Astrocyte of the cerebellum (primary cell): ENCODE results near the gene HPSE2.

Experiments used
- DNase-seq: peaks from one replicate; pipeline ENCODE4 v3.0.0-alpha.2; 2011; ENCODE audit warnings: low read depth
- H3K4me3 ChIP-seq: 2 replicates; pipeline ENCODE4 v1.5.1; 2011; ENCODE audit warnings: mild to moderate bottlenecking, low read depth, low read length, moderate library complexity
- in situ Hi-C: cut with HindIII; loops from 2 replicates; pipeline ENCODE4 v1.10.0; 2017; ENCODE audit warnings: low sequenced_read_pairs
- TF ChIP-seq, protein P1 (sequence below): IDR thresholded peaks from 2 replicates; pipeline ENCODE4 v1.5.1; 2012; ENCODE audit warnings: low read length, low read depth, moderate library complexity, mild to moderate bottlenecking; ENCODE audit errors: missing control alignments

Gene HPSE2

GRCh38 chr10:98492763-98493162, 742.9 kb downstream of the HPSE2 start:
- no peak overlapping the region for H3K4me3 ChIP-seq
- TF ChIP-seq, protein P1, sequence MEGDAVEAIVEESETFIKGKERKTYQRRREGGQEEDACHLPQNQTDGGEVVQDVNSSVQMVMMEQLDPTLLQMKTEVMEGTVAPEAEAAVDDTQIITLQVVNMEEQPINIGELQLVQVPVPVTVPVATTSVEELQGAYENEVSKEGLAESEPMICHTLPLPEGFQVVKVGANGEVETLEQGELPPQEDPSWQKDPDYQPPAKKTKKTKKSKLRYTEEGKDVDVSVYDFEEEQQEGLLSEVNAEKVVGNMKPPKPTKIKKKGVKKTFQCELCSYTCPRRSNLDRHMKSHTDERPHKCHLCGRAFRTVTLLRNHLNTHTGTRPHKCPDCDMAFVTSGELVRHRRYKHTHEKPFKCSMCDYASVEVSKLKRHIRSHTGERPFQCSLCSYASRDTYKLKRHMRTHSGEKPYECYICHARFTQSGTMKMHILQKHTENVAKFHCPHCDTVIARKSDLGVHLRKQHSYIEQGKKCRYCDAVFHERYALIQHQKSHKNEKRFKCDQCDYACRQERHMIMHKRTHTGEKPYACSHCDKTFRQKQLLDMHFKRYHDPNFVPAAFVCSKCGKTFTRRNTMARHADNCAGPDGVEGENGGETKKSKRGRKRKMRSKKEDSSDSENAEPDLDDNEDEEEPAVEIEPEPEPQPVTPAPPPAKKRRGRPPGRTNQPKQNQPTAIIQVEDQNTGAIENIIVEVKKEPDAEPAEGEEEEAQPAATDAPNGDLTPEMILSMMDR, result no peak
- in situ Hi-C loops, result no loop called here
- no peak for DNase-seq

DNA sequence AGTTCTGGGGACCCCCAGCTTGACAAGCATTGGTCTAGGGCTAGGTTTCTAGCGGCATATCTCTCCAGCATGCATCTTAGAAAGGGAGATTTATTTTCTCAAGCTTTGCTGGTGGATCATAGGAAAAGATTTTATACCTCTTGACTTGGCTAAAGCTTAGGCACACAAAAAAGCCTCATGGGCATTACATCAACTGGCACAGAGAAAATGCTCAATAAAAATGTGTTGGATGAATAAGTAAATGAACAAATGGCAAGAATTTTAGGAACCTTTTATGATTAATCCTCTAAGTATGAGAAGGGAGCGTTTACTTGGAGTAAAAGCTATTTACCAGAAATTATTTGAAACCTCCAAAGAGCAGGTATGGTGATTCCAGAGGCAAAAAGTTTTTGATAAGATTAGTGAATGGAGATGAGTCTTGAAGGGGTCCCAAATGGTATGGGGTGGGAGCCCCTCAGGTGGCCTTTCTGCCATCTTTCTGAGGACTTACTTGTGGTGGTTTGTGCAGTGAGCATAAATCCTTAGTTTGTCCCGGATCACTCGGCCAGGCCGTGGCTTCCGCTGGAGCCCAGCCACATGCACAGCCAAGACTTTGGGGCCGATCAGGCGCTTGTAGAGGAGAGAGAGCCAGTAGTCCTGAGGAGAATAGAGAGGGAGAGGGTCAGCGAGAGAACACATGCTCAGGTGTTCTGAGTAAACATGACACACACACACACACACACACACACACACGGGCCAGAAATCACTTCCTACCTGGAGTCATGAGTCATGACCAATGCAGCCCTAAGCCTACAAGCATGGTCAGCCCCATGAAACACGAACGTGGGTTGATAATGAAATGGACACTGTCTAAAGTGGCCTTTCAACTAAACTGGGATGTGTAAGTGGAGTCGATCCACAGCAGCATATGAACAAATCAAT, 745.8 kb downstream of the HPSE2 start:
- TF ChIP-seq, protein P1, result no peak
- DNase-seq, result no peak
- in situ Hi-C loops, result no loop called here
- H3K4me3 ChIP-seq, result no peak overlapping the region

- no peak overlapping the region for H3K4me3 ChIP-seq
- DNase-seq, result no peak
- TF ChIP-seq, protein P1, result no peak
- in situ Hi-C loops, result no loop called here
Observed at GRCh38 chr10:98488669-98489430, 746.8 kb downstream of the HPSE2 start.

- TF ChIP-seq, protein P1, result no peak
- H3K4me3 ChIP-seq, result no peak overlapping the region
- in situ Hi-C loops, result no loop called here
- DNase-seq, result no peak
Observed at GRCh38 chr10:98487649-98488048, 748.0 kb downstream of the HPSE2 start.

GRCh38 chr10:98486421-98486820, 749.2 kb downstream of the HPSE2 start:
- TF ChIP-seq, protein P1, result no peak
- in situ Hi-C loops, result no loop called here
- DNase-seq, result no peak
- H3K4me3 ChIP-seq, result no peak overlapping the region

DNA sequence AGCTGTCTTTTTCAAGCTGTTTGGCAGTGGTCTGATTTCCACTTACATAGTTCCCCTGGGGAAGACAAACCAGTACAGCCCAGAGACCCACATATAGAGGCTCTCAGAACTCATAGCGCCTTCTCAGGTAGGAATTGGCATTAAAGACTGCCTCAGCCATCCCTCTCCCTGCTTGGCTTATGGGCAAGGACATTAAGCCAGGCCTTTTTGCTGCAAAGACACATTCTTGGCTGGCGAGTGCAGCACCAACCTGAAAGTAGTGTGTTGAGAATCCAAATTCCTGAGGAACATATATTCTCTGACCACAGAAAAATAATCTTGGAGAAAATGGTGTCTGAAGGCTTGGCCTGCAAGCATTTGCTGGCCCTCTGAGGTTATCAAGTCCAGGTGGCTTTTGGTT, 749.7 kb downstream of the HPSE2 start:
- in situ Hi-C loops, result no loop called here
- H3K4me3 ChIP-seq, result no peak overlapping the region
- TF ChIP-seq, protein P1, result no peak
- DNase-seq, result no peak
